Measurements from ENCODE around the gene TNIK. TPM values are rescaled to one million over a fixed set of nuclear protein-coding genes. Genes with fewer than 3 reads are reported as not detected.

The TNIK gene
- total RNA-seq, 2 donors from 2014 or later: 9.0 to 11.6 TPM

- TF ChIP-seq CTCF (IDR thresholded peaks at IDR 0.05): no peak
- H3K4me3 ChIP-seq: no peak overlapping the region
- no peaks in the 10 kb centered on the region for H3K9me3 ChIP-seq
- H3K27me3 ChIP-seq: no peaks in the 10 kb centered on the region
- H3K36me3 ChIP-seq: no peaks in the 10 kb centered on the region
- H3K27ac ChIP-seq: no peak overlapping the region
- no peak for DNase-seq (ENCODE audit: low spot score)
- H3K4me1 ChIP-seq: no peaks in the 10 kb centered on the region
Measured at GRCh38 chr3:171226794-171227193, 233.4 kb downstream of the TNIK start.

- DNase-seq (ENCODE audit: low spot score): no peak
- no peak for TF ChIP-seq CTCF (IDR thresholded peaks at IDR 0.05)
Measured at GRCh38 chr3:171225708-171226107, 234.5 kb downstream of the TNIK start.

GRCh38 chr3:171225165-171225564, 235.0 kb downstream of the TNIK start:
- DNase-seq (ENCODE audit: low spot score): no peak
- H3K4me1 ChIP-seq: no peaks in the 10 kb centered on the region
- H3K4me3 ChIP-seq: no peak overlapping the region
- no peaks in the 10 kb centered on the region for H3K9me3 ChIP-seq
- H3K27me3 ChIP-seq: no peaks in the 10 kb centered on the region
- no peak overlapping the region for H3K27ac ChIP-seq
- no peaks in the 10 kb centered on the region for H3K36me3 ChIP-seq
- no peak for TF ChIP-seq CTCF (IDR thresholded peaks at IDR 0.05)

More at GRCh38 chr3:171225708-171226107, 234.5 kb downstream of the TNIK start:
- H3K4me1 ChIP-seq: no peaks in the 10 kb centered on the region
- no peaks in the 10 kb centered on the region for H3K27me3 ChIP-seq
- H3K36me3 ChIP-seq: no peaks in the 10 kb centered on the region
- H3K27ac ChIP-seq: no peak overlapping the region
- no peak overlapping the region for H3K4me3 ChIP-seq
- H3K9me3 ChIP-seq: no peaks in the 10 kb centered on the region

- TF ChIP-seq CTCF (IDR thresholded peaks at IDR 0.05): no peak
- H3K9me3 ChIP-seq: no peaks in the 10 kb centered on the region
- DNase-seq (ENCODE audit: low spot score): no peak
- no peaks in the 10 kb centered on the region for H3K36me3 ChIP-seq
- H3K4me3 ChIP-seq: no peak overlapping the region
- H3K27me3 ChIP-seq: no peaks in the 10 kb centered on the region
- H3K4me1 ChIP-seq: no peaks in the 10 kb centered on the region
- H3K27ac ChIP-seq: no peak overlapping the region
Measured at GRCh38 chr3:171223396-171223795, 236.8 kb downstream of the TNIK start.

- no peak for DNase-seq (ENCODE audit: low spot score)
- no peak for TF ChIP-seq CTCF (IDR thresholded peaks at IDR 0.05)
- Histone ChIP-seq H3K4me3 (no peak overlapping the region), H3K9me3 (no peaks in the 10 kb centered on the region), H3K4me1 (no peaks in the 10 kb centered on the region), H3K36me3 (no peaks in the 10 kb centered on the region), H3K27ac (no peak overlapping the region), H3K27me3 (no peaks in the 10 kb centered on the region)
Measured at GRCh38 chr3:171222995-171223394, 237.2 kb downstream of the TNIK start.

- Histone ChIP-seq H3K36me3 (no peaks in the 10 kb centered on the region), H3K27me3 (no peaks in the 10 kb centered on the region), H3K4me1 (no peaks in the 10 kb centered on the region), H3K9me3 (no peaks in the 10 kb centered on the region), H3K27ac (no peak overlapping the region), H3K4me3 (no peak overlapping the region)
- no peak for TF ChIP-seq CTCF (IDR thresholded peaks at IDR 0.05)
- DNase-seq (ENCODE audit: low spot score): no peak
Measured at GRCh38 chr3:171221597-171221996, 238.6 kb downstream of the TNIK start.

All from right atrium auricular region (tissue), 2 donors.